MM.1S (cell line): Measurements from ENCODE around the gene FSIP1.

Source experiments
- CTCF ChIP-seq: fragments of 300-600 bp; sonication (generic); IDR thresholded peaks from 2 replicates; pipeline ENCODE4 v1.5.1; 2016; ENCODE audit warnings: antibody characterized with exemption, low read length, mixed read lengths
- EZH2phosphoT487 ChIP-seq: fragments of 300-600 bp; sonication (generic); IDR thresholded peaks from 2 replicates; pipeline ENCODE4 v1.6.1; 2018; ENCODE audit warnings: antibody characterized with exemption, low read length

DNA sequence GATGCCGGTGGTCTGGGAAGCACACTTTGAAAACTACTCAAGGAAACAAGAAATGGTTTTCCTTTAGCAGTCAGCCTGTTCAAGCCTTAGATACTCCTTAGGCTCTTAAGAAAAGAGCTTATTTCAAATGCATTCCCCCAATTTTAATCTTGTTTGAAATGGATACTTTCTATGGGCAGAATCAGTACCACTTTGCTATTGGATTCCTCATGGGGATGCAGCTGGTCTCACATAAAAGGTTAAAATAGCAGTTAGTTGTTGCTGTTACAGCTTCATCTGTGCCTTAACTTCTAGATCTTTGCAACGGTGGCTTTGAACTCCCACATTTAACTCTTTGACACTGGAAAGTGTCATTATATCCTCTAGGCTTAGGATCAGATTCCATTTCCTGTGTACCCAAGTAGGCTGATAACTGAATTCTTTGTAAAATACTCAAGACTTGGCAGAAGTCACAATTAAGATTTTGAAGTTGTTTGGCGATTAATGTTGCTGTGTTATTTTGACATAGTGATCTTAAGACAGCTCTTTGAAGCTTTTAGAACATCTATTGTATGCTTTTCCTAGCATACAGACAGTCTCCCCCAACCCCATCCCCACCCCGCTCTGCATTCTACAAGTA lies 199.6 kb downstream of the FSIP1 start:
- TF ChIP-seq CTCF (no peak), EZH2phosphoT487 (no peak)
